Measurements from ENCODE around the gene PES1.
"Not testable (repeated sequence)": the region's sequence is repeated elsewhere in the genome, so short reads cannot be mapped to it uniquely, and the experiment has no call there.

PES1 gene

DNA sequence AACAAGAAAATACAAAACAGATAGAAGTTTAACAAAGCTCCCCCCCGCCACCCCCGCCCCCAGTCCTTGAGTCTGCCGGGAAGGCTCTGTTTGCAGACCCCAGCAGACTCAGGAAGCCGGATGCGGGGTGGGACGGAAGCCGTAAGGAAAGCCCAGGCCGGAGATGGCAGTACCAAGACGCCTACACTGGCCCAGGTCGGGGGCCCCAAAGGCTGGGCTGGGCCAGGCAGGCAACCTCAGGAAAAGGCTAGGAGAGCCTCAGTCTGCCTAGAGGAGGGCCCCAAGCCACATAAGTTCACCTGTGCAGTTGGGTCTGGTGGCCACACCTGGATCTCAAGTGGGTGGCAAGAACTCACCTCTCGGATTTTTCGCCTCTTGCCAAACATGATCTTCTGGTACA lies 13.2 kb downstream of the PES1 start:
- no peak for DNase-seq (ENCODE audit: low read depth in 1 of 2, low spot score in 1 of 2)

- DNase-seq (ENCODE audit: low read depth in 1 of 2, low spot score in 1 of 2): no peak
Observed at GRCh38 chr22:30575859-30576258, 15.9 kb downstream of the PES1 start.

- DNase-seq (ENCODE audit: low read depth in 1 of 2, low spot score in 1 of 2): no peak
Observed at GRCh38 chr22:30574997-30575671, 16.6 kb downstream of the PES1 start.

GRCh38 chr22:30574095-30574981 lies 17.4 kb downstream of the PES1 start, which contains the start of gene GAL3ST1:
Gene GAL3ST1 (minus strand): TSS chr22:30574665. CDS start chr22:30557392, 17,273 bp downstream.
- no peak for DNase-seq (ENCODE audit: low read depth in 1 of 2, low spot score in 1 of 2)

GRCh38 chr22:30573594-30574094 lies 18.1 kb downstream of the PES1 start:
- DNase-seq (ENCODE audit: low read depth in 1 of 2, low spot score in 1 of 2): no peak

GRCh38 chr22:30572840-30573593 lies 18.7 kb downstream of the PES1 start:
- no peak for DNase-seq (ENCODE audit: low read depth in 1 of 2, low spot score in 1 of 2)

GRCh38 chr22:30572210-30572609 lies 19.5 kb downstream of the PES1 start:
- DNase-seq (ENCODE audit: low read depth in 1 of 2, low spot score in 1 of 2): no peak

DNA sequence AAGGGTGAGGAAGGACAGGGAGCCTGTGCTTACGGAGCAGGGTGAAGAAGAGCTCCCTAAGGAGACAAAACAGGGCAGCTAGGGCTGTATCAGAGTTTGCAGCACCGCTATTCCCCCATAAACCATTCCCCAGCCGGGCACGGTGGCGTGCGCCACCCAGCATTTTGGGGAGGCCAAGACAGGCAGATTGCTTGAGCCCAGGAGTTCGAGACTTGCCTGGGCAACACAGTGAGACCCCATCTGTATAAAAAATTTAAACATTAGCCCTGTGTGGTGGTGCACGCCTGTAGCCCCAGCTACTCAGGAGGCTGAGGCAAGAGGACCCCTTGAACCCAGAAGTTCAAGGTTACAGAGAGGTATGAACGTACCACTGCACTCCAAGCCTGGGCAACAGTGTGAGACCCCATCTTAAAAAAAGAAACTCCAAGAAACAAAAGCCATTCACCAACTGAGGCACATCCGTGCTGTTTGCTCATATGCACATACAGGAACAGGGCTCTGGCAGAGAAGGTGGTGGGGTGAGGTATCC lies 22.0 kb downstream of the PES1 start:
- DNase-seq (ENCODE audit: low read depth in 1 of 2, low spot score in 1 of 2): no peak

GRCh38 chr22:30568137-30568805 lies 23.4 kb downstream of the PES1 start:
- DNase-seq (ENCODE audit: low read depth in 1 of 2, low spot score in 1 of 2): no peak

- DNase-seq (ENCODE audit: low read depth in 1 of 2, low spot score in 1 of 2): not testable (repeated sequence)
Observed at GRCh38 chr22:30567277-30567676, 24.4 kb downstream of the PES1 start.

DNA sequence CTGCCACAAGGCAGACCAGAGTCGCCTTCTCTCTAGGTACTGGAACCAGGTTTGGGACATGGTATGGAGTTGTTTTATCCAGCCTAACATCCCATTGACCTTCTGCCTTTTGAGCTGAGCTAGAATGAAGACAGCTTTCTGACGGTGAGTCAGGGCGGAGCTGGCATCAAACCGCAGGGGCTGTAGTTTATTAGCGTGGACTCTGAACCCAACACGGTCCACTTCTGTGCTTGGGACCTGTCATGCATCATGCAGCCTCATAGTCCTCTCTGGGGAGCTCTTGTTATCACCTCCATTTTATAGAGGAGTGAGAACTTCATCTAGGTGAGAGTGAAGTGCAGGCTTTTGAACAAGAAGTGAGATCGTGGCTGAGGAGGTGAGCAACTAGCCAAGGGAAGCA lies 25.6 kb downstream of the PES1 start:
- no peak for DNase-seq (ENCODE audit: low read depth in 1 of 2, low spot score in 1 of 2)

- no peak for DNase-seq (ENCODE audit: low read depth in 1 of 2, low spot score in 1 of 2)
Observed at GRCh38 chr22:30565341-30565740, 26.4 kb downstream of the PES1 start.

DNA sequence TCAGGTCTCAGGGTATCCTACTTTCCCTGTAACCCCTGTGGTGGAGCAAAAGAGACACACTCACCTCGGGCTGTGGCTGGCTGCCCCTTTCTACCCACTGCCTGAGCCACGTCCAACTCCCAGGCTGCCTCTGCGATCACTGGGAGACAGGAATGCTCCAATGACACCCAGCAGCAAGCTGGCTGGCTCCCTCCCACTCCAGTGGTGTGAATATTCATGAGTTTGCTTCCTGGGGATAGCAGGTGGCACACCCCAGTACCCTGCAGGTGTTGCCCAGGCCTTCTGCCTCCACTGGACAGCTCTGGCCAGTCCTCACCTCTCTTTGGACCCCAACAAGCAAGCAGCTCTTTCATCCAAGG lies 27.0 kb downstream of the PES1 start:
- DNase-seq (ENCODE audit: low read depth in 1 of 2, low spot score in 1 of 2): no peak

- no peak for DNase-seq (ENCODE audit: low read depth in 1 of 2, low spot score in 1 of 2)
Observed at GRCh38 chr22:30564045-30564760, 27.5 kb downstream of the PES1 start.

DNA sequence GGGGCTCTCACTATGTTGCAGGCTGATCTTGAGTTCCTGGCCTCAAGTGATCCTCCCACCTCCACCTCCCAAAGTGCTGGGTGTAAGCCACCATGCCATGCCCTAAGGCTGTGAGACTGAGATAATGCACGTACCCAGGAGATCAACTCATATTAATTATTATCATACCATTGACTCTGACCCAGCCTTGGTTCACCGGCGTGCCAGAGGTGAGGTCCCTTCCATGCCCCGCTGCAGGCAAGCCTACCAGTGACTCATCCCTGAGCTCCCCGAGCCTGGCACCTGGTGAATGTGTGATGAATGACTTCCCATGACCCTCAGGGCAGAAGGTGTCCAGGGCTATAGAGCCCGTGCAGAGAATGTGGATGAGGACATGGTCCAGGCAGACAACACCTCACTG lies 29.3 kb downstream of the PES1 start:
- DNase-seq (ENCODE audit: low read depth in 1 of 2, low spot score in 1 of 2): no peak

- DNase-seq (ENCODE audit: low read depth in 1 of 2, low spot score in 1 of 2): no peak
Observed at GRCh38 chr22:30561402-30562189, 30.1 kb downstream of the PES1 start.

DNA sequence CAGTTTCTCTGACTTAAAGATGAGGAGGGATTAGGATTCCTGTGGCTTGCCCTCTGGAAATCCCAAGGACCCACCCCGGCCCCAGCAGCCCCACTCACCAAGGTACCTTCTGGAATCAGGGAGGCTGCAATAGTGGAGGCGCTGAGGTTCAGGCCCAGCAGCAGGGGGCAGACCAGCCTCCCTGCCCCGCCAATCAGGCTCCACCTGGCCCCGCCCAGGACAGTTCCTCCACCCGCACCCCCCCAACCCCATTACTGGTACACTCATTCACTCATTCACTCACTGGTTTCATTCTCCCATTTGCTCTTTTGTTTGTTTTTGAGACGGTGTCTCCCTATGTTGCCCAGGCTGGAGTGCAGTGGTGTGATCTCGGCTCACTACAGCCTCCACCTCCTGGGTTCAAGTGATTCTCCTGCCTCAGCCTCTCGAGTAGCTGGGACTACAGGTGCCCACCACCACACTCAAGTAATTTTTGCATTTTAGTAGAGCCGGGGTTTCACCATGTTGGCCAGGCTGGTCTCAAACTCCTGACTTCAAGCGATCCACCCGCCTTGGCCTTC lies 31.0 kb downstream of the PES1 start:
- not testable (repeated sequence) for DNase-seq (ENCODE audit: low read depth in 1 of 2, low spot score in 1 of 2)

DNA sequence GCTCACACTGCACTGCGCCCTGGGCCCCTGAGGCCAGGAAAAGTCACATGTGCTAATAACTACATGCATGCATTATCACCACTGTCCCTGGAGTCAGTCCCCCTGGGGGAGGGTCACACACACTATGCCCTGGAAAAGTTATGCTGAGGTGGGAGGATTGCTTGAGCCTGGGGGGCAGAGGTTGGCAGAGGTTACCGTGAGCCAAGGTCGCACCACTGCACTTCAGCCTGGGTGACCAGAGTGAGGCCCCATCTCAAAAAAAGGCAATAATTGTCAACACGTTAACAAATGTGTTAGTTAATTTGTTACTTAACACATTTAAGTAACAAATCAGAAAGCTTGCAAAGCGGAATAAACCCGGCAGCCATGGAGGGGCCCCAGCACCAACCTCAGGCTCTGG lies 31.8 kb downstream of the PES1 start:
- DNase-seq (ENCODE audit: low read depth in 1 of 2, low spot score in 1 of 2): no peak

GRCh38 chr22:30557243-30557642 lies 34.5 kb downstream of the PES1 start:
- no peak for DNase-seq (ENCODE audit: low read depth in 1 of 2, low spot score in 1 of 2)
